ENCODE results near the gene FAM180B.
"Not testable (repeated sequence)": the region's sequence is repeated elsewhere in the genome, so short reads cannot be mapped to it uniquely, and the experiment has no call there.

The FAM180B gene

GRCh38 chr11:47595029-47595428 lies 8.6 kb downstream of the FAM180B start:
- DNase-seq (ENCODE audit: low spot score): no peak

GRCh38 chr11:47595967-47596366 lies 9.5 kb downstream of the FAM180B start:
- no peak for DNase-seq (ENCODE audit: low spot score)

- no peak for DNase-seq (ENCODE audit: low spot score)
Measured at GRCh38 chr11:47599902-47600301, 13.4 kb downstream of the FAM180B start.

GRCh38 chr11:47603295-47603694 lies 16.8 kb downstream of the FAM180B start:
- DNase-seq (ENCODE audit: low spot score): no peak

GRCh38 chr11:47605921-47606320 lies 19.4 kb downstream of the FAM180B start:
- no peak for DNase-seq (ENCODE audit: low spot score)

GRCh38 chr11:47606731-47607130 lies 20.3 kb downstream of the FAM180B start:
- no peak for DNase-seq (ENCODE audit: low spot score)

GRCh38 chr11:47607380-47607779 lies 20.9 kb downstream of the FAM180B start:
- DNase-seq (ENCODE audit: low spot score): no peak

GRCh38 chr11:47609675-47610074 lies 23.2 kb downstream of the FAM180B start:
- no peak for DNase-seq (ENCODE audit: low spot score)

GRCh38 chr11:47611348-47611794 lies 24.9 kb downstream of the FAM180B start:
- no peak for DNase-seq (ENCODE audit: low spot score)

GRCh38 chr11:47615249-47615648 lies 28.8 kb downstream of the FAM180B start:
- DNase-seq (ENCODE audit: low spot score): no peak

- peak; percentile 38 for DNase-seq (ENCODE audit: low spot score)
Measured at GRCh38 chr11:47616726-47617416, 30.4 kb downstream of the FAM180B start.

- DNase-seq (ENCODE audit: low spot score): no peak
Measured at GRCh38 chr11:47617417-47617809, 30.9 kb downstream of the FAM180B start.

- no peak for DNase-seq (ENCODE audit: low spot score)
Measured at GRCh38 chr11:47620836-47621378, 34.4 kb downstream of the FAM180B start.

GRCh38 chr11:47626234-47626633 lies 39.8 kb downstream of the FAM180B start:
- DNase-seq (ENCODE audit: low spot score): no peak

- DNase-seq (ENCODE audit: low spot score): no peak
Measured at GRCh38 chr11:47628026-47628425, 41.5 kb downstream of the FAM180B start.

- no peak for DNase-seq (ENCODE audit: low spot score)
Measured at GRCh38 chr11:47631473-47631872, 45.0 kb downstream of the FAM180B start.

- DNase-seq (ENCODE audit: low spot score): not testable (repeated sequence)
Measured at GRCh38 chr11:47636331-47636730, 49.9 kb downstream of the FAM180B start.
